HepG2 (cell line): ENCODE data around the gene LDLR. TPM values are rescaled to one million over a fixed set of nuclear protein-coding genes. Genes with fewer than 3 reads are reported as not detected.

Experiments
- BORCS8-MEF2B ChIP-seq: sonication (generic); formaldehyde crosslinking; IDR thresholded peaks from 2 replicates; pipeline ENCODE4 v1.8.0; 2022; ENCODE audit warnings: mild to moderate bottlenecking, missing genetic modification reagents
- CBX1 ChIP-seq: IDR thresholded peaks from one replicate; pipeline ENCODE4 v1.6.1; 2016; ENCODE audit warnings: antibody characterized with exemption, low read depth
- CREBL2 ChIP-seq: sonication (generic); formaldehyde crosslinking; IDR thresholded peaks from 2 replicates; pipeline ENCODE4 v1.8.1; 2023; ENCODE audit warnings: missing genetic modification reagents, mild to moderate bottlenecking, borderline replicate concordance
- FOXK2 ChIP-seq: fragments of 450-650 bp; IDR thresholded peaks from 2 replicates; pipeline ENCODE4 v1.6.1; 2016
- HNF1A ChIP-seq, 2 experiments: sonication (generic) in 1 of 2; formaldehyde crosslinking in 1 of 2; IDR thresholded peaks; 2 replicates each; pipeline versions ENCODE4 v1.4.0 to v1.6.1; 2016 to 2020; ENCODE audit warnings: borderline replicate concordance in 1 of 2, low read depth in 1 of 2, mild to moderate bottlenecking in 1 of 2, missing genetic modification reagents in 1 of 2
- PAWR ChIP-seq: sonication (generic); formaldehyde crosslinking; IDR thresholded peaks from 2 replicates; pipeline ENCODE4 v1.4.0; 2020; ENCODE audit warnings: missing genetic modification reagents, mild to moderate bottlenecking, borderline replicate concordance
- REPIN1 ChIP-seq: sonication (generic); formaldehyde crosslinking; IDR thresholded peaks from 2 replicates; pipeline ENCODE4 v1.8.0; 2022; ENCODE audit warnings: missing genetic modification reagents, low read depth, mild to moderate bottlenecking, borderline replicate concordance
- RERE ChIP-seq: IDR thresholded peaks from 2 replicates; pipeline ENCODE4 v1.6.1; 2016; ENCODE audit warnings: low read depth, missing genetic modification reagents, missing compliant biosample characterization
- SCMH1 ChIP-seq: sonication (generic); formaldehyde crosslinking; IDR thresholded peaks from 2 replicates; pipeline ENCODE4 v1.9.0; 2021; ENCODE audit warnings: missing genetic modification reagents, mild to moderate bottlenecking, borderline replicate concordance
- SMAD1 ChIP-seq: sonication (generic); formaldehyde crosslinking; IDR thresholded peaks from 2 replicates; pipeline ENCODE4 v1.4.0; 2020; ENCODE audit warnings: missing genetic modification reagents, low read depth, mild to moderate bottlenecking, borderline replicate concordance
- SMARCC2 ChIP-seq: fragments of 450-650 bp; IDR thresholded peaks from 2 replicates; pipeline ENCODE4 v1.6.1; 2017; ENCODE audit warnings: antibody characterized with exemption, mild to moderate bottlenecking
- SOX5 ChIP-seq: IDR thresholded peaks from 2 replicates; pipeline ENCODE4 v1.6.1; 2016; ENCODE audit warnings: borderline replicate concordance
- XBP1 ChIP-seq: sonication (generic); formaldehyde crosslinking; IDR thresholded peaks from 2 replicates; pipeline ENCODE4 v1.5.0; 2020; ENCODE audit warnings: missing genetic modification reagents
- ZBTB42 ChIP-seq: sonication (generic); formaldehyde crosslinking; IDR thresholded peaks from 2 replicates; pipeline ENCODE4 v1.5.0; 2020; ENCODE audit warnings: mild to moderate bottlenecking, missing genetic modification reagents
- ZNF3 ChIP-seq: IDR thresholded peaks from 2 replicates; pipeline ENCODE4 v1.7.0; 2017; ENCODE audit warnings: inconsistent platforms
- ZNF431 ChIP-seq: sonication (generic); formaldehyde crosslinking; IDR thresholded peaks from 2 replicates; pipeline ENCODE4 v1.9.0; 2022; ENCODE audit warnings: missing genetic modification reagents, low read depth, mild to moderate bottlenecking, borderline replicate concordance
- ZNF75D ChIP-seq: sonication (generic); formaldehyde crosslinking; IDR thresholded peaks from 2 replicates; pipeline ENCODE4 v1.8.1; 2023; ENCODE audit warnings: missing genetic modification reagents, mild to moderate bottlenecking, borderline replicate concordance
- ZUFSP ChIP-seq: sonication (generic); formaldehyde crosslinking; IDR thresholded peaks from 2 replicates; pipeline ENCODE4 v1.9.0; 2021; ENCODE audit warnings: missing genetic modification reagents, mild to moderate bottlenecking, borderline replicate concordance
- polyA plus RNA-seq, 8 experiments: library from polyadenylated mRNA; depleted of rRNA in 3 of 8; stranded (reverse) in 7 of 8; unstranded in 1 of 8; fragments of >200 nt; fragmentation: Illumina TruSeq in 4 of 8; extraction: Trizol in 4 of 8; gene quantifications; 2 replicates each; pipeline versions ENCODE4 v1.2.1 to v1.2.3, GENCODE V29; 2011 to 2016; ENCODE audit warnings: low read depth in 4 of 8, missing spikeins in 1 of 8, mixed read lengths in 1 of 8; ENCODE audit not compliant: insufficient read depth in 1 of 8
- total RNA-seq, 5 experiments: library from RNA; depleted of rRNA; stranded (reverse); fragments of >200 nt; fragmentation: Illumina TruSeq; extraction: Trizol; gene quantifications; 2 replicates each; pipeline ENCODE4 v1.2.3, GENCODE V29; 2016; ENCODE audit warnings: low read depth in 1 of 5

Gene LDLR
- total and polyA plus RNA-seq, 2 of the 13 experiments (the other 11 are each of a cell fraction or from before 2014, with no cell fraction given) = 51.6 to 92.5 TPM

- TF ChIP-seq RERE (CRISPR knock-in tag) (peak; percentile 56; the same call in 1 of the 2 replicates), ZNF75D (CRISPR knock-in tag) (no peak), ZNF3 (CRISPR knock-in tag) (no peak), PAWR (CRISPR knock-in tag) (no peak), ZUFSP (no peak), SCMH1 (CRISPR knock-in tag) (no peak), ZNF431 (CRISPR knock-in tag) (no peak), HNF1A (IDR thresholded peaks at IDR 0.05; ENCODE audit: low read depth) (no peak), HNF1A (CRISPR knock-in tag; IDR thresholded peaks at IDR 0.05; ENCODE audit: borderline replicate concordance) (no peak), XBP1 (CRISPR knock-in tag) (no peak), SOX5 (CRISPR knock-in tag) (peak; percentile 84; the same call in 1 of the 2 replicates), BORCS8-MEF2B (CRISPR knock-in tag) (no peak), FOXK2 (peak; percentile 90), REPIN1 (CRISPR knock-in tag) (no peak), ZBTB42 (CRISPR knock-in tag) (no peak), SMARCC2 (no peak), CREBL2 (CRISPR knock-in tag) (no peak), SMAD1 (CRISPR knock-in tag) (no peak), CBX1 (no peak)
Observed at GRCh38 chr19:11088506-11089253, 583 bp upstream of the LDLR start (continued).
